K562 (cell line): ENCODE measurements around the gene NMT1. TPM values are rescaled to one million over a fixed set of nuclear protein-coding genes. Genes with fewer than 3 reads are reported as not detected.
A peak's percentile ranks its signal among the peaks of the same experiment; 100 is the strongest.

ENCODE experiments used
- ATAC-seq: fragments of 200-7000 bp; cut with Tn5 transposase; 3 replicates; pipeline ENCODE4 v1.9.1; 2020; ENCODE audit warnings: moderate library complexity
- BruUV-seq: library from RNA; stranded (reverse); fragments of 400-500 nt; replicated peaks from 2 replicates; lab custom pipeline; 2021; lab: Mats Ljungman, UMichigan
- CTCF ChIA-PET: fragments of 300-600 bp; formaldehyde crosslinking; extraction: SDS; loops from one replicate; lab custom pipeline; 2021; ENCODE audit warnings: low intra/inter-chr PET ratio; lab: Yijun Ruan, JAX
- POLR2A ChIA-PET: fragments of 300-600, 350-650 bp; sonication (Branson Sonifier 250); formaldehyde crosslinking; extraction: SDS; loops from one replicate; lab custom pipeline; 2021; ENCODE audit warnings: antibody characterized with exemption, inconsistent platforms; lab: Yijun Ruan, JAX
- DNase-seq, 4 experiments: peaks; one replicate each; pipeline versions ENCODE4 v3.0.0 to v3.0.0-alpha.2; 2011 to 2018; ENCODE audit warnings: low spot score in 3 of 4, mixed read lengths in 3 of 4; ENCODE audit errors: extremely low read depth in 1 of 4
- FAIRE-seq: peaks from 2 replicates; lab custom pipeline; 2011; peaks lifted over from hg19 to GRCh38; lab: Jason Lieb, UNC
- H2AFZ ChIP-seq: 2 replicates; pipeline ENCODE4 v1.6.0; 2011; ENCODE audit warnings: low read depth, low read length, control low read depth, inconsistent platforms
- H3K27ac ChIP-seq: fragments of 200-600 bp; 3 replicates; pipeline ENCODE4 v1.8.0; 2011; ENCODE audit warnings: low read depth, mild to moderate bottlenecking, control low read depth, inconsistent platforms, low read length, moderate library complexity, mixed read lengths; ENCODE audit errors: extremely low read depth
- H3K27me3 ChIP-seq, 2 experiments: fragments of 300-600 bp in 1 of 2; 2 replicates in 1 of 2; 3 replicates in 1 of 2; pipeline versions ENCODE4 v1.6.0 to v1.8.0; 2011; ENCODE audit warnings: inconsistent platforms in 2 of 2, low read length in 2 of 2, mild to moderate bottlenecking in 1 of 2, mixed read lengths in 1 of 2, moderate library complexity in 1 of 2; ENCODE audit not compliant: control insufficient read depth in 2 of 2, insufficient read depth in 2 of 2
- H3K36me3 ChIP-seq: fragments of 300-600 bp; 3 replicates; pipeline ENCODE4 v1.8.0; 2011; ENCODE audit warnings: mild to moderate bottlenecking, low read length, inconsistent platforms; ENCODE audit not compliant: control insufficient read depth, insufficient read depth
- H3K4me1 ChIP-seq, 2 experiments: fragments of 200-600 bp in 1 of 2; replicated peaks in 1 of 2; 2 replicates in 1 of 2; 3 replicates in 1 of 2; pipeline versions ENCODE4 v1.5.1 to v1.8.0; 2011; ENCODE audit warnings: inconsistent platforms in 2 of 2, low read length in 2 of 2, mild to moderate bottlenecking in 1 of 2, mixed read lengths in 1 of 2, moderate library complexity in 1 of 2; ENCODE audit not compliant: control insufficient read depth in 2 of 2, insufficient read depth in 2 of 2
- H3K4me2 ChIP-seq: 2 replicates; pipeline ENCODE4 v1.6.1; 2011; ENCODE audit warnings: low read length, control low read depth, inconsistent platforms, mixed read lengths; ENCODE audit not compliant: insufficient read depth
- H3K4me3 ChIP-seq: fragments of 200-600 bp; sonication (generic), shearing (Covaris generic); 2 replicates; pipeline ENCODE4 v1.5.1; 2016; ENCODE audit warnings: control low read depth, inconsistent platforms
- H3K79me2 ChIP-seq: fragments of 200-600 bp; 3 replicates; pipeline ENCODE4 v1.8.0; 2011; ENCODE audit warnings: low read length, inconsistent platforms; ENCODE audit not compliant: control insufficient read depth, insufficient read depth
- H3K9ac ChIP-seq, 2 experiments: 2 replicates each; pipeline versions ENCODE4 v1.6.0 to v1.6.1; 2011; ENCODE audit warnings: low read depth in 2 of 2, low read length in 2 of 2, control low read depth in 1 of 2, inconsistent platforms in 1 of 2, mild to moderate bottlenecking in 1 of 2, mixed read lengths in 1 of 2; ENCODE audit not compliant: insufficient read depth in 1 of 2
- H3K9me1 ChIP-seq: one replicate; pipeline ENCODE4 v1.6.0; 2011; ENCODE audit warnings: inconsistent platforms, mild to moderate bottlenecking, low read length, moderate library complexity; ENCODE audit not compliant: control insufficient read depth, insufficient read depth
- H3K9me3 ChIP-seq: replicated peaks from 2 replicates; pipeline ENCODE4 v1.5.1; 2011; ENCODE audit warnings: low read depth, low read length, inconsistent platforms; ENCODE audit not compliant: control insufficient read depth, insufficient read depth
- H4K20me1 ChIP-seq: replicated peaks from 2 replicates; pipeline ENCODE4 v1.6.1; 2011; ENCODE audit warnings: low read length, inconsistent platforms, mixed read lengths; ENCODE audit not compliant: control insufficient read depth, insufficient read depth
- NCOR1 ChIP-seq: fragments of 450-650 bp; IDR thresholded peaks from 2 replicates; pipeline ENCODE4 v1.6.1; 2016; ENCODE audit warnings: mild to moderate bottlenecking, moderate library complexity
- PHF21A ChIP-seq: fragments of 450-650 bp; IDR thresholded peaks from 2 replicates; pipeline ENCODE4 v1.6.1; 2017; ENCODE audit warnings: low read depth, borderline replicate concordance
- POLR2A ChIP-seq: fragments of 450-650 bp; conservative IDR thresholded peaks from 2 replicates; pipeline ENCODE4 v1.6.1; 2016
- POLR2AphosphoS2 ChIP-seq: IDR thresholded peaks from 2 replicates; pipeline ENCODE4 v1.6.1; 2012; ENCODE audit warnings: low read length, improper control_type of control experiment
- POLR2AphosphoS5 ChIP-seq: IDR thresholded peaks from 2 replicates; pipeline ENCODE4 v1.6.1; 2011; ENCODE audit warnings: mild to moderate bottlenecking, low read depth, low read length, moderate library complexity; ENCODE audit not compliant: control insufficient read depth, insufficient read depth
- TRIM28 ChIP-seq: fragments of 450-650 bp; IDR thresholded peaks from 2 replicates; pipeline ENCODE4 v1.6.1; 2017
- ZNF354B ChIP-seq: fragments of 250-450 bp; sonication (Bioruptor Pico); IDR thresholded peaks from 2 replicates; pipeline ENCODE4 v1.4.0; 2020
- WGBS: fragments of 100-300 bp; shearing (Covaris generic); methylation state at CpG from one replicate; pipeline ENCODE4 v1.1.6; 2016; ENCODE audit warnings: low coverage, mixed read lengths; ENCODE audit not compliant: insufficient coverage; ENCODE audit errors: missing lambda C conversion rate; 5-methylcytosine and 5-hydroxymethylcytosine counted together
- in situ Hi-C: fragments of 300-500 bp; cut with MboI; formaldehyde crosslinking; loops from 4 replicates; pipeline ENCODE4 v1.15.0; 2018; ENCODE audit warnings: inconsistent platforms, mixed read lengths
- intact Hi-C: fragments of 100-400 bp; cut with micrococcal nuclease; formaldehyde crosslinking; loops from 2 replicates; pipeline ENCODE4 v1.14.2; 2022
- polyA plus RNA-seq, 8 experiments: library from polyadenylated mRNA; depleted of rRNA in 4 of 8; stranded (reverse) in 5 of 8; unstranded in 3 of 8; fragments of >200 nt; fragmentation: Nextera tagmentation in 2 of 8; fragmentation: Illumina TruSeq in 1 of 8; extraction: Ambion mirVana in 2 of 8; extraction: Trizol in 1 of 8; gene quantifications; 2 replicates each; pipeline versions ENCODE4 v1.2.1 to v1.2.3, GENCODE V29; 2011 to 2014; ENCODE audit warnings: inconsistent platforms in 1 of 8, missing spikeins in 1 of 8
- total RNA-seq, 7 experiments: library from RNA; depleted of rRNA in 6 of 7; stranded (reverse); fragments of >200 nt in 6 of 7; fragmentation: Illumina TruSeq in 2 of 7; extraction: Trizol in 2 of 7; gene quantifications; 2 replicates each; pipeline versions ENCODE4 v1.2.1 to v1.2.3, GENCODE V29; 2011 to 2021; ENCODE audit warnings: low replicate concordance in 1 of 7
- TF ChIP-seq, protein P1 (sequence below), 2 experiments: IDR thresholded peaks in 1 of 2; conservative IDR thresholded peaks in 1 of 2; 2 replicates each; pipeline ENCODE4 v1.6.1; 2016; ENCODE audit warnings: low read depth in 2 of 2, mild to moderate bottlenecking in 1 of 2, missing compliant biosample characterization in 1 of 2, missing genetic modification characterization in 1 of 2, moderate library complexity in 1 of 2

The NMT1 gene
- total and polyA plus RNA-seq, 9 of the 15 experiments (the other 6 are each of a cell fraction or from before 2014, with no cell fraction given): 86.7 to 569 (median 213) TPM

GRCh38 chr17:45106582-45106981 is 45.5 kb downstream of the NMT1 start:
- Histone ChIP-seq H3K9me3 (no peaks in the 10 kb centered on the region), H3K27ac (no peak overlapping the region), H3K9me1 (no peaks in the 10 kb centered on the region), H3K27me3 (no peaks in the 10 kb centered on the region), H3K4me1 (no peaks in the 10 kb centered on the region), H2AFZ (no peak overlapping the region), H3K4me2 (no peak overlapping the region), H3K4me3 (no peak overlapping the region), H3K36me3 (peaks cover 75% of the 10 kb centered on the region), H3K79me2 (no peaks in the 10 kb centered on the region), H3K9ac (no peak overlapping the region), H4K20me1 (peaks cover 16% of the 10 kb centered on the region)
- ChIA-PET CTCF (no interaction called here), POLR2A (interaction anchor here (0.8 to 3.3 kb wide), 4 partner anchors 9 to 43 kb away, joined by 3 to 17 read pairs (median 6); partner anchors contain the start of gene HEXIM1)
- FAIRE-seq (no peak), ATAC-seq (no peak), DNase-seq (no peak)
- TF ChIP-seq TRIM28 (no peak), POLR2AphosphoS5 (peak; percentile 6), POLR2AphosphoS2 (peak; percentile 9; the same call in 1 of the 2 replicates), ZNF354B (CRISPR knock-in tag) (no peak), PHF21A (no peak), POLR2A (0 out of 2 replicates have a peak, but pooled peaks have one; percentile 20), NCOR1 (no peak)
- TF ChIP-seq, protein P1, sequence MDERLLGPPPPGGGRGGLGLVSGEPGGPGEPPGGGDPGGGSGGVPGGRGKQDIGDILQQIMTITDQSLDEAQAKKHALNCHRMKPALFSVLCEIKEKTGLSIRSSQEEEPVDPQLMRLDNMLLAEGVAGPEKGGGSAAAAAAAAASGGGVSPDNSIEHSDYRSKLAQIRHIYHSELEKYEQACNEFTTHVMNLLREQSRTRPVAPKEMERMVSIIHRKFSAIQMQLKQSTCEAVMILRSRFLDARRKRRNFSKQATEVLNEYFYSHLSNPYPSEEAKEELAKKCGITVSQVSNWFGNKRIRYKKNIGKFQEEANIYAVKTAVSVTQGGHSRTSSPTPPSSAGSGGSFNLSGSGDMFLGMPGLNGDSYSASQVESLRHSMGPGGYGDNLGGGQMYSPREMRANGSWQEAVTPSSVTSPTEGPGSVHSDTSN (CRISPR knock-in tag; IDR thresholded peaks at IDR 0.05; ENCODE audit: low read depth): no peak
- TF ChIP-seq, protein P1 (tag; conservative IDR thresholded peaks at IDR 0.05; ENCODE audit: low read depth): no peak
- BruUV-seq: no TSS peak
- 88% methylated on average over 5 of the region's 5 CpGs for WGBS
- in situ Hi-C loops: loop anchor here (5.0 kb wide), 1 partner anchor 184 kb away; no protein-coding TSS in a partner anchor
- intact Hi-C loops: no loop called here
